ENCODE data around the gene ZNF576.
"Not testable (repeated sequence)": the region's sequence is repeated elsewhere in the genome, so short reads cannot be mapped to it uniquely, and the experiment has no call there.

Gene ZNF576

GRCh38 chr19:43575156-43575950, 21.0 kb upstream of the ZNF576 start, which contains the start of the genes PINLYP and XRCC1:
Gene PINLYP (plus strand): TSS chr19:43575801. CDS start chr19:43577192, 1,391 bp downstream.
Gene XRCC1 (minus strand): TSS chr19:43575527. CDS start chr19:43575458, 69 bp downstream.
- no peaks in the 10 kb centered on the region for H3K36me3 ChIP-seq (ENCODE audit: control insufficient read depth in 2 of 2, insufficient read depth in 2 of 2, low read length in 2 of 2)
- H3K27me3 ChIP-seq (ENCODE audit: control insufficient read depth in 1 of 2, insufficient read depth in 2 of 2, low read length in 2 of 2), result no peaks in the 10 kb centered on the region
- no peaks in the 10 kb centered on the region for H3K9me3 ChIP-seq (ENCODE audit: control insufficient read depth in 2 of 2, low read length in 2 of 2)
- peaks cover 18% of the 10 kb centered on the region for H3K4me1 ChIP-seq (ENCODE audit: control insufficient read depth, insufficient read depth, low read length)
- H3K9ac ChIP-seq (ENCODE audit: low read length in 2 of 2), result peak within 1 kb of the TSS; percentile 98 to 99
- peak within 1 kb of the TSS; percentile 95 to 100 for H3K4me3 ChIP-seq (ENCODE audit: low read length in 2 of 2)
- peak within 1 kb of the TSS; percentile 90 for H3K27ac ChIP-seq (ENCODE audit: low read length)

- Histone ChIP-seq H3K4me3 (ENCODE audit: low read length in 2 of 2) (peak overlapping the region; percentile 59 to 69), H3K4me1 (ENCODE audit: control insufficient read depth, insufficient read depth, low read length) (peaks cover 22% of the 10 kb centered on the region), H3K27ac (ENCODE audit: low read length) (peak overlapping the region; percentile 37), H3K9me3 (ENCODE audit: control insufficient read depth in 2 of 2, low read length in 2 of 2) (no peaks in the 10 kb centered on the region), H3K9ac (ENCODE audit: low read length in 2 of 2) (peak overlapping the region in 1 of 2 donors; percentile 55), H3K27me3 (ENCODE audit: control insufficient read depth in 1 of 2, insufficient read depth in 2 of 2, low read length in 2 of 2) (no peaks in the 10 kb centered on the region), H3K36me3 (ENCODE audit: control insufficient read depth in 2 of 2, insufficient read depth in 2 of 2, low read length in 2 of 2) (no peaks in the 10 kb centered on the region)
Observed at GRCh38 chr19:43575955-43576878, 20.2 kb upstream of the ZNF576 start.

- Histone ChIP-seq H3K36me3 (ENCODE audit: control insufficient read depth in 2 of 2, insufficient read depth in 2 of 2, low read length in 2 of 2) (no peaks in the 10 kb centered on the region), H3K27ac (ENCODE audit: low read length) (no peak overlapping the region), H3K9ac (ENCODE audit: low read length in 2 of 2) (no peak overlapping the region), H3K27me3 (ENCODE audit: control insufficient read depth in 1 of 2, insufficient read depth in 2 of 2, low read length in 2 of 2) (no peaks in the 10 kb centered on the region), H3K4me3 (ENCODE audit: low read length in 2 of 2) (no peak overlapping the region), H3K9me3 (ENCODE audit: control insufficient read depth in 2 of 2, low read length in 2 of 2) (no peaks in the 10 kb centered on the region), H3K4me1 (ENCODE audit: control insufficient read depth, insufficient read depth, low read length) (peaks cover 29% of the 10 kb centered on the region)
Observed at GRCh38 chr19:43578787-43579186, 17.6 kb upstream of the ZNF576 start.

- Histone ChIP-seq H3K4me1 (ENCODE audit: control insufficient read depth, insufficient read depth, low read length) (peaks cover 17% of the 10 kb centered on the region), H3K27ac (ENCODE audit: low read length) (peak overlapping the region; percentile 41), H3K36me3 (ENCODE audit: control insufficient read depth in 2 of 2, insufficient read depth in 2 of 2, low read length in 2 of 2) (peaks cover 3 to 5% of the 10 kb centered on the region in 2 donors), H3K9ac (ENCODE audit: low read length in 2 of 2) (peak overlapping the region; percentile 47 to 82), H3K9me3 (ENCODE audit: control insufficient read depth in 2 of 2, low read length in 2 of 2) (no peaks in the 10 kb centered on the region), H3K27me3 (ENCODE audit: control insufficient read depth in 1 of 2, insufficient read depth in 2 of 2, low read length in 2 of 2) (no peaks in the 10 kb centered on the region), H3K4me3 (ENCODE audit: low read length in 2 of 2) (peak overlapping the region; percentile 83 to 91)
Observed at GRCh38 chr19:43581467-43581866, 14.9 kb upstream of the ZNF576 start.

- Histone ChIP-seq H3K27me3 (ENCODE audit: control insufficient read depth in 1 of 2, insufficient read depth in 2 of 2, low read length in 2 of 2) (no peaks in the 10 kb centered on the region), H3K9ac (ENCODE audit: low read length in 2 of 2) (no peak overlapping the region), H3K36me3 (ENCODE audit: control insufficient read depth in 2 of 2, insufficient read depth in 2 of 2, low read length in 2 of 2) (peaks cover 5 to 6% of the 10 kb centered on the region in 2 donors), H3K27ac (ENCODE audit: low read length) (peak overlapping the region; percentile 18), H3K4me3 (ENCODE audit: low read length in 2 of 2) (no peak overlapping the region), H3K4me1 (ENCODE audit: control insufficient read depth, insufficient read depth, low read length) (peaks cover 15% of the 10 kb centered on the region), H3K9me3 (ENCODE audit: control insufficient read depth in 2 of 2, low read length in 2 of 2) (no peaks in the 10 kb centered on the region)
Observed at GRCh38 chr19:43582495-43582894, 13.9 kb upstream of the ZNF576 start.

GRCh38 chr19:43584484-43584883, 11.9 kb upstream of the ZNF576 start:
- H3K9me3 ChIP-seq (ENCODE audit: control insufficient read depth in 2 of 2, low read length in 2 of 2), result no peaks in the 10 kb centered on the region
- no peak overlapping the region for H3K9ac ChIP-seq (ENCODE audit: low read length in 2 of 2)
- H3K4me3 ChIP-seq (ENCODE audit: low read length in 2 of 2), result no peak overlapping the region
- no peaks in the 10 kb centered on the region for H3K27me3 ChIP-seq (ENCODE audit: control insufficient read depth in 1 of 2, insufficient read depth in 2 of 2, low read length in 2 of 2)
- peaks cover 15% of the 10 kb centered on the region for H3K4me1 ChIP-seq (ENCODE audit: control insufficient read depth, insufficient read depth, low read length)
- no peak overlapping the region for H3K27ac ChIP-seq (ENCODE audit: low read length)
- peaks cover 5 to 10% of the 10 kb centered on the region in 2 donors for H3K36me3 ChIP-seq (ENCODE audit: control insufficient read depth in 2 of 2, insufficient read depth in 2 of 2, low read length in 2 of 2)

- H3K36me3 ChIP-seq (ENCODE audit: control insufficient read depth in 2 of 2, insufficient read depth in 2 of 2, low read length in 2 of 2), result peaks cover 17% of the 10 kb centered on the region in 2 donors
- no peak overlapping the region for H3K27ac ChIP-seq (ENCODE audit: low read length)
- peaks cover 6% of the 10 kb centered on the region for H3K4me1 ChIP-seq (ENCODE audit: control insufficient read depth, insufficient read depth, low read length)
- H3K4me3 ChIP-seq (ENCODE audit: low read length in 2 of 2), result no peak overlapping the region
- no peaks in the 10 kb centered on the region for H3K27me3 ChIP-seq (ENCODE audit: control insufficient read depth in 1 of 2, insufficient read depth in 2 of 2, low read length in 2 of 2)
- no peaks in the 10 kb centered on the region for H3K9me3 ChIP-seq (ENCODE audit: control insufficient read depth in 2 of 2, low read length in 2 of 2)
- no peak overlapping the region for H3K9ac ChIP-seq (ENCODE audit: low read length in 2 of 2)
Observed at GRCh38 chr19:43586346-43586745, 10.0 kb upstream of the ZNF576 start.

GRCh38 chr19:43587029-43587428, 9.4 kb upstream of the ZNF576 start:
- not testable (repeated sequence) for H3K27me3 ChIP-seq (ENCODE audit: control insufficient read depth in 1 of 2, insufficient read depth in 2 of 2, low read length in 2 of 2); H3K4me1 ChIP-seq (ENCODE audit: control insufficient read depth, insufficient read depth, low read length); H3K9ac ChIP-seq (ENCODE audit: low read length in 2 of 2); H3K27ac ChIP-seq (ENCODE audit: low read length); H3K9me3 ChIP-seq (ENCODE audit: control insufficient read depth in 2 of 2, low read length in 2 of 2); H3K4me3 ChIP-seq (ENCODE audit: low read length in 2 of 2)
- peaks cover 17 to 18% of the 10 kb centered on the region in 2 donors for H3K36me3 ChIP-seq (ENCODE audit: control insufficient read depth in 2 of 2, insufficient read depth in 2 of 2, low read length in 2 of 2)

- H3K36me3 ChIP-seq (ENCODE audit: control insufficient read depth in 2 of 2, insufficient read depth in 2 of 2, low read length in 2 of 2), result peaks cover 28 to 31% of the 10 kb centered on the region in 2 donors
Observed at GRCh38 chr19:43589277-43589676, 7.1 kb upstream of the ZNF576 start.

GRCh38 chr19:43589678-43590077, 6.7 kb upstream of the ZNF576 start:
- Histone ChIP-seq H3K4me1 (ENCODE audit: control insufficient read depth, insufficient read depth, low read length) (peaks cover 15% of the 10 kb centered on the region), H3K27me3 (ENCODE audit: control insufficient read depth in 1 of 2, insufficient read depth in 2 of 2, low read length in 2 of 2) (no peaks in the 10 kb centered on the region), H3K4me3 (ENCODE audit: low read length in 2 of 2) (no peak overlapping the region), H3K36me3 (ENCODE audit: control insufficient read depth in 2 of 2, insufficient read depth in 2 of 2, low read length in 2 of 2) (peaks cover 28 to 31% of the 10 kb centered on the region in 2 donors), H3K27ac (ENCODE audit: low read length) (no peak overlapping the region), H3K9ac (ENCODE audit: low read length in 2 of 2) (no peak overlapping the region), H3K9me3 (ENCODE audit: control insufficient read depth in 2 of 2, low read length in 2 of 2) (no peaks in the 10 kb centered on the region)

More at GRCh38 chr19:43589277-43589676, 7.1 kb upstream of the ZNF576 start:
- Histone ChIP-seq H3K4me1 (ENCODE audit: control insufficient read depth, insufficient read depth, low read length) (peaks cover 11% of the 10 kb centered on the region), H3K27ac (ENCODE audit: low read length) (no peak overlapping the region), H3K9me3 (ENCODE audit: control insufficient read depth in 2 of 2, low read length in 2 of 2) (no peaks in the 10 kb centered on the region), H3K9ac (ENCODE audit: low read length in 2 of 2) (no peak overlapping the region), H3K4me3 (ENCODE audit: low read length in 2 of 2) (no peak overlapping the region), H3K27me3 (ENCODE audit: control insufficient read depth in 1 of 2, insufficient read depth in 2 of 2, low read length in 2 of 2) (no peaks in the 10 kb centered on the region)
